H1 (cell line): ENCODE data around the gene PRELID1. TPM values are rescaled to one million over a fixed set of nuclear protein-coding genes. Genes with fewer than 3 reads are reported as not detected.

ENCODE experiments used
- CTCF ChIA-PET: fragments of 300-600 bp; sonication (Branson Sonifier 250); formaldehyde crosslinking; loops from one replicate; lab custom pipeline; 2021; ENCODE audit not compliant: partially characterized antibody; lab: Charles Lee
- POLR2A ChIA-PET: fragments of 300-600 bp; sonication (Branson Sonifier 250); formaldehyde crosslinking; loops from one replicate; lab custom pipeline; 2021; ENCODE audit warnings: inconsistent platforms; ENCODE audit not compliant: partially characterized antibody; lab: Charles Lee
- DNase-seq, 2 experiments: peaks; one replicate each; pipeline versions ENCODE4 v3.0.0 to v3.0.0-alpha.2; 2010 to 2022; ENCODE audit warnings: low spot score in 2 of 2, low read depth in 1 of 2, mixed read lengths in 1 of 2
- FAIRE-seq: peaks from 2 replicates; lab custom pipeline; 2011; peaks lifted over from hg19 to GRCh38; lab: Jason Lieb, UNC
- H2AFZ ChIP-seq: 2 replicates; pipeline ENCODE4 v1.8.1; 2012; ENCODE audit warnings: low read length, inconsistent platforms
- H2AK5ac ChIP-seq: 2 replicates; pipeline ENCODE4 v1.6.1; 2013; ENCODE audit warnings: low read depth, low read length
- H2BK120ac ChIP-seq: replicated peaks from 2 replicates; pipeline ENCODE3; 2013; ENCODE audit warnings: low read depth, low read length, inconsistent platforms
- H2BK12ac ChIP-seq: 2 replicates; pipeline ENCODE4 v1.6.1; 2013; ENCODE audit warnings: low read depth, low read length
- H2BK15ac ChIP-seq: 2 replicates; pipeline ENCODE4 v1.6.1; 2013; ENCODE audit warnings: low read length
- H2BK20ac ChIP-seq: 2 replicates; pipeline ENCODE4 v1.6.1; 2013; ENCODE audit warnings: low read length
- H2BK5ac ChIP-seq: 2 replicates; pipeline ENCODE4 v1.6.1; 2013; ENCODE audit warnings: low read depth, low read length
- H3K14ac ChIP-seq: 2 replicates; pipeline ENCODE4 v1.6.1; 2013; ENCODE audit warnings: inconsistent platforms; ENCODE audit not compliant: insufficient read length
- H3K18ac ChIP-seq: 2 replicates; pipeline ENCODE4 v1.6.1; 2013; ENCODE audit warnings: low read length; ENCODE audit errors: extremely low read depth
- H3K23ac ChIP-seq: 2 replicates; pipeline ENCODE4 v1.6.1; 2013; ENCODE audit warnings: inconsistent platforms; ENCODE audit not compliant: insufficient read length
- H3K23me2 ChIP-seq: 2 replicates; pipeline ENCODE4 v1.6.1; 2013; ENCODE audit warnings: low read depth, low read length
- H3K27ac ChIP-seq: 2 replicates; pipeline ENCODE4 v1.6.1; 2011; ENCODE audit warnings: low read depth, low read length, inconsistent platforms
- H3K27me3 ChIP-seq, 4 experiments: replicated peaks in 1 of 4; 1 replicate in 1 of 4; 2 replicates in 3 of 4; pipeline versions ENCODE4 v1.6.1 to v1.8.1; 2011 to 2013; ENCODE audit warnings: low read length in 3 of 4, mild to moderate bottlenecking in 3 of 4, inconsistent platforms in 2 of 4, mixed read lengths in 2 of 4, moderate library complexity in 1 of 4; ENCODE audit not compliant: control insufficient read depth in 3 of 4, insufficient read depth in 3 of 4; ENCODE audit errors: extremely low read depth in 1 of 4
- H3K36me3 ChIP-seq, 4 experiments: 2 replicates each; pipeline versions ENCODE4 v1.6.1 to v1.8.1; 2011 to 2013; ENCODE audit warnings: mild to moderate bottlenecking in 4 of 4, low read length in 3 of 4, moderate library complexity in 2 of 4, control low read depth in 1 of 4, inconsistent platforms in 1 of 4; ENCODE audit not compliant: insufficient read depth in 4 of 4, control insufficient read depth in 2 of 4
- H3K4ac ChIP-seq: replicated peaks from 2 replicates; pipeline ENCODE3; 2013; ENCODE audit warnings: low read length, low read depth, mixed read lengths, inconsistent platforms; ENCODE audit not compliant: insufficient read length
- H3K4me1 ChIP-seq, 4 experiments: replicated peaks in 1 of 4; 1 replicate in 1 of 4; 2 replicates in 3 of 4; pipeline versions ENCODE4 v1.6.1 to v1.8.1; 2011 to 2013; ENCODE audit warnings: low read length in 3 of 4, inconsistent platforms in 2 of 4, mixed read lengths in 1 of 4; ENCODE audit not compliant: insufficient read depth in 4 of 4, control insufficient read depth in 3 of 4
- H3K4me2 ChIP-seq, 2 experiments: 2 replicates each; pipeline versions ENCODE4 v1.6.1 to v1.8.1; 2011 to 2013; ENCODE audit warnings: low read depth in 2 of 2, low read length in 2 of 2, control low read depth in 1 of 2, inconsistent platforms in 1 of 2, mild to moderate bottlenecking in 1 of 2; ENCODE audit not compliant: insufficient read depth in 1 of 2
- H3K4me3 ChIP-seq, 4 experiments: fragments of 200-600, 300-600 bp in 1 of 4; sonication (generic), shearing (Covaris generic), sonication (Bioruptor Twin) in 1 of 4; 2 replicates each; pipeline versions ENCODE4 v1.5.1 to v1.8.1; 2011 to 2016; ENCODE audit warnings: low read length in 4 of 4, low read depth in 3 of 4, control low read depth in 2 of 4, inconsistent platforms in 2 of 4, mild to moderate bottlenecking in 2 of 4, mixed read lengths in 1 of 4, moderate library complexity in 1 of 4; ENCODE audit not compliant: insufficient read depth in 2 of 4; ENCODE audit errors: extremely low read depth in 1 of 4
- H3K56ac ChIP-seq: replicated peaks from 2 replicates; pipeline ENCODE3; 2013; ENCODE audit warnings: low read depth, mild to moderate bottlenecking, mixed read lengths, low read length, inconsistent platforms; ENCODE audit not compliant: insufficient read length
- H3K79me1 ChIP-seq: 2 replicates; pipeline ENCODE4 v1.6.1; 2013; ENCODE audit warnings: low read depth, low read length, control low read depth
- H3K79me2 ChIP-seq, 2 experiments: 2 replicates each; pipeline versions ENCODE4 v1.6.1 to v1.8.1; 2012 to 2013; ENCODE audit warnings: low read length in 2 of 2, mild to moderate bottlenecking in 2 of 2, inconsistent platforms in 1 of 2; ENCODE audit not compliant: insufficient read depth in 2 of 2, control insufficient read depth in 1 of 2
- H3K9ac ChIP-seq, 4 experiments: replicated peaks in 1 of 4; 1 replicate in 1 of 4; 2 replicates in 3 of 4; pipeline versions ENCODE4 v1.6.1 to v1.8.1; 2011 to 2013; ENCODE audit warnings: low read depth in 3 of 4, low read length in 3 of 4, control low read depth in 2 of 4, mild to moderate bottlenecking in 2 of 4, moderate library complexity in 2 of 4, inconsistent platforms in 1 of 4; ENCODE audit errors: extremely low read depth in 1 of 4
- H3K9me3 ChIP-seq, 2 experiments: 2 replicates each; pipeline versions ENCODE4 v1.6.1 to v1.8.1; 2012 to 2013; ENCODE audit warnings: mild to moderate bottlenecking in 2 of 2, moderate library complexity in 2 of 2, control low read depth in 1 of 2, inconsistent platforms in 1 of 2, low read depth in 1 of 2, low read length in 1 of 2, mixed read lengths in 1 of 2; ENCODE audit not compliant: insufficient read depth in 2 of 2
- H4K20me1 ChIP-seq, 2 experiments: replicated peaks in 1 of 2; 2 replicates each; pipeline versions ENCODE3 to v1.8.1; 2011 to 2013; ENCODE audit warnings: inconsistent platforms in 2 of 2, low read length in 2 of 2, mild to moderate bottlenecking in 1 of 2; ENCODE audit not compliant: insufficient read depth in 2 of 2, control insufficient read depth in 1 of 2
- H4K5ac ChIP-seq: 2 replicates; pipeline ENCODE4 v1.6.1; 2013; ENCODE audit warnings: low read length, low read depth, mixed read lengths, inconsistent platforms; ENCODE audit not compliant: insufficient read length
- H4K8ac ChIP-seq: 2 replicates; pipeline ENCODE4 v1.8.0; 2013; ENCODE audit warnings: mild to moderate bottlenecking, moderate library complexity, low read length, inconsistent platforms; ENCODE audit not compliant: insufficient read depth; ENCODE audit errors: extremely low read depth
- H4K91ac ChIP-seq: replicated peaks from 2 replicates; pipeline ENCODE3; 2013; ENCODE audit warnings: low read length, mixed read lengths, inconsistent platforms; ENCODE audit not compliant: insufficient read length
- BCL11A ChIP-seq, 2 experiments: IDR thresholded peaks; one replicate each; pipeline ENCODE4 v1.6.1; 2011; ENCODE audit warnings: low read depth in 2 of 2, low read length in 2 of 2, mild to moderate bottlenecking in 2 of 2
- CTBP2 ChIP-seq: IDR thresholded peaks from 2 replicates; pipeline ENCODE4 v1.7.0; 2011; ENCODE audit warnings: borderline replicate concordance, mild to moderate bottlenecking, moderate library complexity, mixed read lengths, low read length; ENCODE audit not compliant: insufficient read depth, insufficient read length
- EP300 ChIP-seq, 2 experiments: IDR thresholded peaks; 1 replicate in 1 of 2; 2 replicates in 1 of 2; pipeline ENCODE4 v1.6.1; 2011 to 2012; ENCODE audit warnings: low read depth in 2 of 2, low read length in 2 of 2, mild to moderate bottlenecking in 2 of 2, borderline replicate concordance in 1 of 2, inconsistent platforms in 1 of 2, moderate library complexity in 1 of 2
- KDM5A ChIP-seq: fragments of 200-600 bp; IDR thresholded peaks from 2 replicates; pipeline ENCODE4 v1.7.1; 2012; ENCODE audit warnings: mild to moderate bottlenecking, low read length, inconsistent platforms, mixed read lengths
- RFX5 ChIP-seq: IDR thresholded peaks from 2 replicates; pipeline ENCODE4 v1.6.1; 2011; ENCODE audit warnings: low read depth, low read length, improper control_type of control experiment, borderline replicate concordance
- SAP30 ChIP-seq: fragments of 300-600 bp; sonication (generic); IDR thresholded peaks from 2 replicates; pipeline ENCODE4 v1.7.1; 2012; ENCODE audit warnings: low read length, moderate library complexity, mild to moderate bottlenecking, inconsistent platforms; ENCODE audit not compliant: insufficient read depth, insufficient replicate concordance
- SIN3A ChIP-seq, 2 experiments: IDR thresholded peaks in 1 of 2; conservative IDR thresholded peaks in 1 of 2; 2 replicates each; pipeline ENCODE4 v1.6.1; 2011 to 2012; ENCODE audit warnings: low read length in 2 of 2, improper control_type of control experiment in 1 of 2, low read depth in 1 of 2, mild to moderate bottlenecking in 1 of 2
- SP2 ChIP-seq: IDR thresholded peaks from 2 replicates; pipeline ENCODE4 v1.6.1; 2012; ENCODE audit warnings: mild to moderate bottlenecking, low read length, inconsistent platforms
- WGBS, 2 experiments: shearing (Covaris generic) in 1 of 2; methylation state at CpG; one replicate each; pipeline versions ENCODE4 v1.1.6 to v1.1.7; 2013 to 2015; ENCODE audit warnings: low lambda C conversion rate in 2 of 2, mixed read lengths in 2 of 2, inconsistent platforms in 1 of 2, low coverage in 1 of 2, missing lambda C conversion rate in 1 of 2; ENCODE audit not compliant: insufficient replicate concordance in 2 of 2, insufficient coverage in 1 of 2, insufficient read length in 1 of 2; ENCODE audit errors: extremely low coverage in 1 of 2, missing lambda C conversion rate in 1 of 2; 5-methylcytosine and 5-hydroxymethylcytosine counted together
- polyA plus RNA-seq, 7 experiments: library from polyadenylated mRNA; depleted of rRNA in 3 of 7; stranded (reverse) in 5 of 7; unstranded in 2 of 7; fragments of >200 nt in 5 of 7; fragments of 200-250 nt in 2 of 7; gene quantifications; 1 replicate in 5 of 7; 2 replicates in 1 of 7; 4 replicates in 1 of 7; pipeline versions ENCODE4 v1.2.1 to v1.2.3, GENCODE V29; 2011 to 2013; ENCODE audit warnings: missing spikeins in 2 of 7, mixed read lengths in 2 of 7
- total RNA-seq: library from RNA; stranded (reverse); fragmentation: NEBNext Ultra II Directional; extraction: Animal tissue kit (Norgen Biotek cat#: 25700); gene quantifications from 2 replicates; pipeline ENCODE4 v1.2.1, GENCODE V29; 2021

Gene PRELID1
- total and polyA plus RNA-seq, 2 of the 8 experiments (the other 6 are each of a cell fraction or from before 2014, with no cell fraction given) = 272 to 428 TPM

- Histone ChIP-seq H2AFZ (peak within 1 kb of the TSS; percentile 97), H2BK15ac (no peak within 1 kb of the TSS; the same call in 1 of the 2 replicates), H2BK5ac (peak within 1 kb of the TSS; percentile 82), H3K27ac (peak within 1 kb of the TSS; percentile 94), H3K4ac (peak within 1 kb of the TSS; percentile 36), H2AK5ac (peak within 1 kb of the TSS; percentile 68; the same call in 1 of the 2 replicates), H3K56ac (peak within 1 kb of the TSS; percentile 75), H3K4me2 (peak within 1 kb of the TSS; percentile 90 to 94), H2BK120ac (no peak within 1 kb of the TSS), H3K9ac (peak within 1 kb of the TSS in 3 of 4 experiments; percentile 94; a peak in 6 of 7 replicates), H3K4me3 (peak within 1 kb of the TSS; percentile 80 to 100 (median 94)), H4K20me1 (peaks cover 5% of the 10 kb centered on the region in 2 experiments), H3K27me3 (0 out of 7 replicates have a peak, but pooled peaks cover 0 to 5% (median 0%) of the 10 kb centered on the region in 4 experiments), H2BK12ac (peak within 1 kb of the TSS; percentile 60), H3K18ac (peak within 1 kb of the TSS; percentile 81; the same call in 1 of the 2 replicates), H4K91ac (peak within 1 kb of the TSS; percentile 75), H2BK20ac (no peak within 1 kb of the TSS), H3K79me1 (peaks cover 18% of the 10 kb centered on the region), H3K14ac (no peak within 1 kb of the TSS), H3K4me1 (peaks cover 0 to 13% (median 4%) of the 10 kb centered on the region in 4 experiments; a peak in 3 of 7 replicates), H3K9me3 (no peaks in the 10 kb centered on the region), H3K23me2 (peaks cover 8% of the 10 kb centered on the region), H3K79me2 (peaks cover 15 to 45% of the 10 kb centered on the region in 2 experiments), H4K8ac (peak within 1 kb of the TSS; percentile 98; the same call in 1 of the 2 replicates), H4K5ac (peak within 1 kb of the TSS; percentile 77), H3K23ac (no peak within 1 kb of the TSS), H3K36me3 (peaks cover 0 to 7% (median 4%) of the 10 kb centered on the region in 4 experiments; a peak in 4 of 8 replicates)
- WGBS, 2 experiments = 8% methylated on average over 53 of the region's 55 CpGs; no CpG with 5 or more reads in 1 of the 2 experiments
- POLR2A ChIA-PET = interaction anchor here (0.9 to 8.1 kb wide), 21 partner anchors 9 to 146 kb away, joined by 3 to 66 read pairs (median 5); partner anchors contain the start of genes GRK6 and PDLIM7
- FAIRE-seq = no peak
- CTCF ChIA-PET = interaction anchor here (0.6 to 11.2 kb wide), 15 partner anchors 10 to 931 kb away, joined by 3 to 142 read pairs (median 7); no protein-coding TSS in a partner anchor
- DNase-seq = peak; percentile 80 to 90
- TF ChIP-seq SAP30 (peak; percentile 19), BCL11A (IDR thresholded peaks at IDR 0.05; ENCODE audit: low read depth in 2 of 2, low read length in 2 of 2) (no peak), CTBP2 (no peak), SIN3A (conservative IDR thresholded peaks at IDR 0.05 in 1 of 2, IDR thresholded peaks at IDR 0.05 in 1 of 2; ENCODE audit: low read depth in 1 of 2, low read length in 2 of 2) (peak; percentile 51 to 86; a peak in 2 of 4 replicates), RFX5 (no peak), KDM5A (peak; percentile 98), EP300 (IDR thresholded peaks at IDR 0.05; ENCODE audit: borderline replicate concordance in 1 of 2, low read depth in 2 of 2, low read length in 2 of 2) (no peak), SP2 (peak; percentile 75)
These were observed 48.1 kb downstream of the PRELID1 start, which contains the start of gene LMAN2 for GRCh38 chr5:177351392-177352329. LMAN2 (minus strand) TSS chr5:177351668; CDS start chr5:177351647, 21 bp downstream.
